ENCODE measurements around the gene PAFAH1B2.

The PAFAH1B2 gene

DNA sequence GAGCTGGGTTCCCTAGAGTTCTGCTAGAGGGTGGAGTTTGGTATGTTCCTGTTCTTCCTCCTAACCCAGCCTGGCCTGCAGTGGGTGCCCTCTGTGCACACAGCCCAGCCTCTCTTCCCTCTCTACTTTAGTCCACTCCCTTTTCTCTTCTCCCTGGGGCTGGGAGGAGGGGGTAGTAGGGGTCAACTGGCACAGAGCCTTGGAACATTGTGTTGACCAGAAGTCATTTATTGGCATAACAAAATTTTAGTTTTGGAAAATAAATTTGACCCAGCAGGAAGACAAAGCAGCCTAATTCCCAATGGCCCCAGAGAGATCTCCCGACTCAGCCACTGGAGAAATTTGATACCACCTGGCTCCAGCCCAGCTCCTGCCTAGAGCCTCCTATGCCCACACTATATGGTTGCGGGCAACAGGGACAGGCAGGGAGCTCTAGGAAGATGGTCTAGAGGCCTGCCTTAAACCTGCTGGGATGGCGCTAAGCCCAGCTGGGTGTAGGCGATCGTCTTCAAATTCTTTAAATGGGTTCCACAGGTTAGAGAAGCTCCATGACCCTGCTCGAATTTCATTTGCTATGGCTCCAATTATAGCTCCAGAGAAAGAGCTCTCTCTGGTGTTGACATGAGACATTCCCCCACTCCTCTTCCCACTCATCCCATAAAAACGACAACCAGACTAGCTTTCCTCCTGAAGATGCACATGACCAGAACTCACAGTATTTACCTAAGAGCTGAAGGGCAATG, 77.9 kb downstream of the PAFAH1B2 start:
- no peak for DNase-seq (ENCODE audit: low read depth)

GRCh38 chr11:117222991-117223740, 79.1 kb downstream of the PAFAH1B2 start:
- DNase-seq (ENCODE audit: low read depth), result no peak

- DNase-seq (ENCODE audit: low read depth), result no peak
These were observed 79.9 kb downstream of the PAFAH1B2 start for GRCh38 chr11:117223741-117224689.

GRCh38 chr11:117225553-117226170, 81.6 kb downstream of the PAFAH1B2 start:
- no peak for DNase-seq (ENCODE audit: low read depth)

All from GM04503 (cell line).